IMR-90 (cell line): ENCODE measurements around the gene HACL1. TPM values are rescaled to one million over a fixed set of nuclear protein-coding genes. Genes with fewer than 3 reads are reported as not detected.

ENCODE experiments used
- ATAC-seq: fragments of 200-7000 bp; cut with Tn5 transposase; 2 replicates; pipeline ENCODE4 v1.9.1; 2020; ENCODE audit warnings: low read depth, mild to moderate bottlenecking, moderate library complexity
- BruUV-seq: library from RNA; stranded (reverse); fragments of 400-500 nt; replicated peaks from 2 replicates; lab custom pipeline; 2021; lab: Mats Ljungman, UMichigan
- CTCF ChIA-PET: fragments of 300-600 bp; formaldehyde crosslinking; extraction: SDS; loops from one replicate; lab custom pipeline; 2021; ENCODE audit warnings: antibody characterized with exemption; lab: Yijun Ruan, JAX
- POLR2A ChIA-PET: fragments of 300-600 bp; sonication (Branson Sonifier 250); formaldehyde crosslinking; loops from one replicate; lab custom pipeline; 2022; ENCODE audit warnings: antibody characterized with exemption; ENCODE audit not compliant: unreplicated experiment; lab: Charles Lee
- DNase-seq: peaks from one replicate; pipeline ENCODE4 v3.0.0; 2013
- H2AFZ ChIP-seq: replicated peaks from 2 replicates; pipeline ENCODE3; 2013; ENCODE audit warnings: low read length, mild to moderate bottlenecking; ENCODE audit not compliant: poor library complexity
- H2AK5ac ChIP-seq: 2 replicates; pipeline ENCODE4 v1.6.1; 2013; ENCODE audit warnings: low read depth, low read length, inconsistent platforms
- H2AK9ac ChIP-seq: replicated peaks from 2 replicates; pipeline ENCODE3; 2013; ENCODE audit warnings: mild to moderate bottlenecking, low read depth, low read length, moderate library complexity; ENCODE audit not compliant: poor library complexity
- H2BK120ac ChIP-seq: 2 replicates; pipeline ENCODE4 v1.6.1; 2013; ENCODE audit warnings: low read depth, low read length, inconsistent platforms
- H2BK15ac ChIP-seq: 3 replicates; pipeline ENCODE4 v1.6.1; 2013; ENCODE audit warnings: low read depth, low read length, inconsistent platforms
- H2BK20ac ChIP-seq: 2 replicates; pipeline ENCODE4 v1.6.1; 2013; ENCODE audit warnings: low read depth, mild to moderate bottlenecking, inconsistent platforms, low read length, moderate library complexity
- H2BK5ac ChIP-seq: 2 replicates; pipeline ENCODE4 v1.6.1; 2013; ENCODE audit warnings: mild to moderate bottlenecking, low read depth, low read length, inconsistent platforms; ENCODE audit not compliant: poor library complexity, severe bottlenecking
- H3K14ac ChIP-seq: replicated peaks from 2 replicates; pipeline ENCODE4 v1.6.1; 2013; ENCODE audit warnings: low read depth, low read length, inconsistent platforms
- H3K18ac ChIP-seq: 2 replicates; pipeline ENCODE4 v1.6.1; 2013; ENCODE audit warnings: low read depth, low read length, control low read depth
- H3K23ac ChIP-seq: 2 replicates; pipeline ENCODE4 v1.6.1; 2013; ENCODE audit warnings: low read depth, low read length, inconsistent platforms
- H3K27ac ChIP-seq: 2 replicates; pipeline ENCODE4 v1.5.1; 2013; ENCODE audit warnings: mild to moderate bottlenecking, control low read depth, low read length; ENCODE audit not compliant: insufficient read depth
- H3K27me3 ChIP-seq: 2 replicates; pipeline ENCODE4 v1.6.1; 2013; ENCODE audit warnings: low read length; ENCODE audit not compliant: control insufficient read depth, insufficient read depth
- H3K36me3 ChIP-seq: 2 replicates; pipeline ENCODE4 v1.6.1; 2013; ENCODE audit warnings: low read length, mixed read lengths; ENCODE audit not compliant: control insufficient read depth, insufficient read depth
- H3K4ac ChIP-seq: 2 replicates; pipeline ENCODE4 v1.6.1; 2013; ENCODE audit warnings: low read depth, low read length, inconsistent platforms
- H3K4me1 ChIP-seq: 2 replicates; pipeline ENCODE4 v1.6.1; 2013; ENCODE audit warnings: low read length, mixed read lengths; ENCODE audit not compliant: control insufficient read depth, insufficient read depth
- H3K4me2 ChIP-seq: 2 replicates; pipeline ENCODE4 v1.6.1; 2013; ENCODE audit warnings: low read depth, mild to moderate bottlenecking, control low read depth, low read length, moderate library complexity
- H3K4me3 ChIP-seq: 2 replicates; pipeline ENCODE4 v1.5.1; 2013; ENCODE audit warnings: low read depth, mild to moderate bottlenecking, control low read depth, low read length, moderate library complexity; ENCODE audit not compliant: insufficient read depth
- H3K56ac ChIP-seq: 2 replicates; pipeline ENCODE4 v1.6.1; 2013; ENCODE audit warnings: low read length, inconsistent platforms; ENCODE audit not compliant: insufficient read depth; ENCODE audit errors: extremely low read depth
- H3K79me1 ChIP-seq, 2 experiments: 2 replicates each; pipeline ENCODE4 v1.6.1; 2013; ENCODE audit warnings: low read length in 2 of 2, inconsistent platforms in 1 of 2, low read depth in 1 of 2
- H3K9ac ChIP-seq: 2 replicates; pipeline ENCODE4 v1.6.1; 2013; ENCODE audit warnings: low read depth, low read length, control low read depth
- H3K9me1 ChIP-seq: 2 replicates; pipeline ENCODE4 v1.6.1; 2013; ENCODE audit warnings: low read length, inconsistent platforms; ENCODE audit not compliant: insufficient read depth
- H3K9me3 ChIP-seq: 2 replicates; pipeline ENCODE4 v1.6.1; 2013; ENCODE audit warnings: low read length; ENCODE audit not compliant: control insufficient read depth, insufficient read depth
- H4K20me1 ChIP-seq: 2 replicates; pipeline ENCODE4 v1.6.1; 2013; ENCODE audit warnings: low read length, inconsistent platforms; ENCODE audit not compliant: insufficient read depth
- H4K5ac ChIP-seq: 2 replicates; pipeline ENCODE4 v1.6.1; 2013; ENCODE audit warnings: mild to moderate bottlenecking, low read depth, low read length, control low read depth
- H4K8ac ChIP-seq, 2 experiments: 2 replicates each; pipeline ENCODE4 v1.6.1; 2013; ENCODE audit warnings: low read depth in 2 of 2, low read length in 2 of 2, control low read depth in 1 of 2, inconsistent platforms in 1 of 2
- H4K91ac ChIP-seq: 2 replicates; pipeline ENCODE4 v1.6.1; 2013; ENCODE audit warnings: low read depth, low read length, inconsistent platforms; ENCODE audit not compliant: insufficient read depth
- BHLHE40 ChIP-seq: fragments of 150-350 bp; IDR thresholded peaks from 2 replicates; pipeline ENCODE4 v1.6.1; 2016; ENCODE audit warnings: mild to moderate bottlenecking, low read depth, low read length
- CHD1 ChIP-seq: IDR thresholded peaks from 2 replicates; pipeline ENCODE4 v1.6.1; 2012; ENCODE audit warnings: low read depth, low read length, improper control_type of control experiment
- MAZ ChIP-seq: IDR thresholded peaks from 2 replicates; pipeline ENCODE4 v1.6.1; 2012; ENCODE audit warnings: low read depth, mild to moderate bottlenecking, low read length, improper control_type of control experiment, moderate library complexity, borderline replicate concordance
- NFE2L2 ChIP-seq: fragments of 150-350 bp; IDR thresholded peaks from 2 replicates; pipeline ENCODE4 v1.6.1; 2016; ENCODE audit warnings: low read depth, mild to moderate bottlenecking, low read length
- POLR2A ChIP-seq: IDR thresholded peaks from 2 replicates; pipeline ENCODE4 v1.6.1; 2012; ENCODE audit warnings: mild to moderate bottlenecking, low read depth, low read length
- WGBS, 2 experiments: methylation state at CpG; one replicate each; pipeline versions ENCODE4 v1.1.5 to v1.1.7; 2013; ENCODE audit warnings: missing lambda C conversion rate in 2 of 2; ENCODE audit not compliant: insufficient read length in 1 of 2; ENCODE audit errors: extremely low coverage in 2 of 2; 5-methylcytosine and 5-hydroxymethylcytosine counted together
- dilution Hi-C: fragments of 300-500 bp; cut with HindIII; formaldehyde crosslinking; loops from one replicate; pipeline ENCODE4 v1.14.3; 2018; ENCODE audit warnings: low sequenced_read_pairs; ENCODE audit not compliant: unreplicated experiment
- in situ Hi-C: fragments of 300-500 bp; cut with MboI; formaldehyde crosslinking; loops from 3 replicates; pipeline ENCODE4 v1.14.3; 2019; ENCODE audit warnings: low sequenced_read_pairs, inconsistent platforms, mixed read lengths
- intact Hi-C: fragments of 100-400 bp; cut with micrococcal nuclease; formaldehyde crosslinking; loops from 2 replicates; pipeline ENCODE4 v1.10.0; 2022
- polyA plus RNA-seq, 3 experiments: library from polyadenylated mRNA; depleted of rRNA; stranded (reverse); fragments of >200 nt; gene quantifications; 2 replicates each; pipeline ENCODE4 v1.2.3, GENCODE V29; 2012; ENCODE audit warnings: low replicate concordance in 1 of 3
- total RNA-seq: library from RNA; depleted of rRNA; stranded (reverse); fragments of >200 nt; gene quantifications from 2 replicates; pipeline ENCODE4 v1.2.3, GENCODE V29; 2012
- TF ChIP-seq, protein P1 (sequence below): conservative IDR thresholded peaks from 2 replicates; pipeline ENCODE4 v1.5.1; 2012; ENCODE audit warnings: mild to moderate bottlenecking, low read depth, low read length, improper control_type of control experiment
- TF ChIP-seq, protein P2 (sequence below): fragments of 150-350 bp; IDR thresholded peaks from 2 replicates; pipeline ENCODE4 v1.6.1; 2017; ENCODE audit warnings: mild to moderate bottlenecking, antibody characterized with exemption, low read length, low read depth

HACL1 gene
- total and polyA plus RNA-seq, 2 of the 4 experiments (the other 2 are of a cell fraction) = 9.9 to 28.1 TPM

DNA sequence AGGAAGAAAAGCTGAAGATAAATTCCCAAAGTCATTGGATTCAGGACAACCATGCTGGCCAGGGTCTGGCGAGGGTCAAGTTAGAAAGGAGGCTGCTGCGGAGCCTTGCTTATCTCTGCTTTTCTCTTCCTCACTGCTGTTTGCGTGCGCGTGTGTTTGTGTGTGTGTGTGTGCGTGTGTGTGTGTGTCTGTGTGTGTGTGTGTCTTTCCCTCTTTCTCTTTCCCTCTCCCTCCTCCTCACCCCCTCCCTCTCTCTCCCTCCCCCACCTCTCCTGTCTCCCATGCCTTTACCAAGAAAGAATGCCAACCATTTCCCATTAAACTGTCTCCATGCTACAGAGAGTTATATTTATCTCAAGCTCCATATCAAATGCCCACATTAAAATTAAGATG is 79.8 kb downstream of the HACL1 start, which contains the start of gene COLQ:
COLQ (minus strand) TSS at position 134 of the 393 bp plus-strand sequence; CDS start at position 53, 81 bp downstream.
- H3K9ac ChIP-seq = no peak within 1 kb of the TSS
- POLR2A ChIA-PET = no interaction called here
- H4K5ac ChIP-seq = no peak within 1 kb of the TSS
- CTCF ChIA-PET = interaction anchor here (0.9 kb wide), 1 partner anchor 36 kb away, joined by 3 read pairs; no protein-coding TSS in a partner anchor
- H4K20me1 ChIP-seq = no peaks in the 10 kb centered on the region
- H2BK15ac ChIP-seq = no peak within 1 kb of the TSS
- H3K79me1 ChIP-seq = no peaks in the 10 kb centered on the region
- H3K27ac ChIP-seq = no peak within 1 kb of the TSS
- intact Hi-C loops = no loop called here
- no peak within 1 kb of the TSS; the same call in 1 of the 2 replicates for H3K4me2 ChIP-seq
- no peak within 1 kb of the TSS for H3K56ac ChIP-seq
- H4K8ac ChIP-seq = no peak within 1 kb of the TSS
- no peak within 1 kb of the TSS for H3K23ac ChIP-seq
- dilution Hi-C loops = no loop called here
- H2AK9ac ChIP-seq = no peak within 1 kb of the TSS
- no peaks in the 10 kb centered on the region for H3K9me3 ChIP-seq
- DNase-seq = no peak
- H3K4ac ChIP-seq = no peak within 1 kb of the TSS
- H2BK120ac ChIP-seq = no peak within 1 kb of the TSS
- peaks cover 6% of the 10 kb centered on the region for H3K27me3 ChIP-seq
- no peak within 1 kb of the TSS for H4K91ac ChIP-seq
- in situ Hi-C loops = no loop called here
- H3K18ac ChIP-seq = no peak within 1 kb of the TSS
- H3K14ac ChIP-seq = no peak within 1 kb of the TSS
- no peak within 1 kb of the TSS for H2BK5ac ChIP-seq
- H2AFZ ChIP-seq = peak within 1 kb of the TSS; percentile 18
- no peak within 1 kb of the TSS for H3K4me3 ChIP-seq
- no CpG with 5 or more reads among the region's 6 CpGs for WGBS, 2 experiments
- TF ChIP-seq BHLHE40 = no peak
- no peak for TF ChIP-seq NFE2L2
- TF ChIP-seq, protein P1, sequence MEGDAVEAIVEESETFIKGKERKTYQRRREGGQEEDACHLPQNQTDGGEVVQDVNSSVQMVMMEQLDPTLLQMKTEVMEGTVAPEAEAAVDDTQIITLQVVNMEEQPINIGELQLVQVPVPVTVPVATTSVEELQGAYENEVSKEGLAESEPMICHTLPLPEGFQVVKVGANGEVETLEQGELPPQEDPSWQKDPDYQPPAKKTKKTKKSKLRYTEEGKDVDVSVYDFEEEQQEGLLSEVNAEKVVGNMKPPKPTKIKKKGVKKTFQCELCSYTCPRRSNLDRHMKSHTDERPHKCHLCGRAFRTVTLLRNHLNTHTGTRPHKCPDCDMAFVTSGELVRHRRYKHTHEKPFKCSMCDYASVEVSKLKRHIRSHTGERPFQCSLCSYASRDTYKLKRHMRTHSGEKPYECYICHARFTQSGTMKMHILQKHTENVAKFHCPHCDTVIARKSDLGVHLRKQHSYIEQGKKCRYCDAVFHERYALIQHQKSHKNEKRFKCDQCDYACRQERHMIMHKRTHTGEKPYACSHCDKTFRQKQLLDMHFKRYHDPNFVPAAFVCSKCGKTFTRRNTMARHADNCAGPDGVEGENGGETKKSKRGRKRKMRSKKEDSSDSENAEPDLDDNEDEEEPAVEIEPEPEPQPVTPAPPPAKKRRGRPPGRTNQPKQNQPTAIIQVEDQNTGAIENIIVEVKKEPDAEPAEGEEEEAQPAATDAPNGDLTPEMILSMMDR = no peak
- peak; percentile 30; the same call in 1 of the 2 replicates for TF ChIP-seq MAZ
- no peak for TF ChIP-seq POLR2A
- TF ChIP-seq, protein P2, sequence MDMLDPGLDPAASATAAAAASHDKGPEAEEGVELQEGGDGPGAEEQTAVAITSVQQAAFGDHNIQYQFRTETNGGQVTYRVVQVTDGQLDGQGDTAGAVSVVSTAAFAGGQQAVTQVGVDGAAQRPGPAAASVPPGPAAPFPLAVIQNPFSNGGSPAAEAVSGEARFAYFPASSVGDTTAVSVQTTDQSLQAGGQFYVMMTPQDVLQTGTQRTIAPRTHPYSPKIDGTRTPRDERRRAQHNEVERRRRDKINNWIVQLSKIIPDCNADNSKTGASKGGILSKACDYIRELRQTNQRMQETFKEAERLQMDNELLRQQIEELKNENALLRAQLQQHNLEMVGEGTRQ = no peak
- TF ChIP-seq CHD1 = no peak
- no peak within 1 kb of the TSS for H2AK5ac ChIP-seq
- H3K4me1 ChIP-seq = 0 out of 2 replicates have a peak, but pooled peaks cover 4% of the 10 kb centered on the region
- no peak within 1 kb of the TSS for H2BK20ac ChIP-seq
- no peaks in the 10 kb centered on the region for H3K9me1 ChIP-seq
- BruUV-seq = no TSS peak
- ATAC-seq = peak; percentile 40
- H3K36me3 ChIP-seq = no peaks in the 10 kb centered on the region
